Subcutaneous abdominal adipose tissue (tissue), 5 donors: ENCODE data around the gene SLAIN1.

Source experiments
- H3K27ac ChIP-seq: one replicate; pipeline ENCODE4 v1.7.0; 2013; ENCODE audit warnings: low read depth, mild to moderate bottlenecking, inconsistent platforms, low read length, moderate library complexity
- H3K27me3 ChIP-seq, 5 donors: one replicate each; pipeline ENCODE4 v1.7.0; 2013; ENCODE audit warnings: low read length in 5 of 5, inconsistent platforms in 1 of 5; ENCODE audit not compliant: control insufficient read depth in 5 of 5, insufficient read depth in 4 of 5
- H3K36me3 ChIP-seq, 5 donors: one replicate each; pipeline ENCODE4 v1.7.0; 2013; ENCODE audit warnings: low read length in 5 of 5; ENCODE audit not compliant: control insufficient read depth in 5 of 5, insufficient read depth in 5 of 5
- H3K4me1 ChIP-seq, 5 donors: one replicate each; pipeline ENCODE4 v1.7.0; 2013; ENCODE audit warnings: low read length in 5 of 5, mild to moderate bottlenecking in 3 of 5, moderate library complexity in 1 of 5; ENCODE audit not compliant: control insufficient read depth in 5 of 5, insufficient read depth in 5 of 5
- H3K4me3 ChIP-seq, 5 donors: one replicate each; pipeline ENCODE4 v1.7.0; 2013; ENCODE audit warnings: low read length in 5 of 5, low read depth in 1 of 5
- H3K9ac ChIP-seq, 5 donors: one replicate each; pipeline ENCODE4 v1.7.0; 2013; ENCODE audit warnings: low read length in 5 of 5, mild to moderate bottlenecking in 4 of 5, moderate library complexity in 3 of 5
- H3K9me3 ChIP-seq, 5 donors: one replicate each; pipeline ENCODE4 v1.7.0; 2013; ENCODE audit warnings: low read length in 5 of 5; ENCODE audit not compliant: control insufficient read depth in 5 of 5
- donor health status: healthy.
- donor health status: healthy.
- donor health status: healthy.
- donor health status: healthy.
- donor health status: healthy.

Gene SLAIN1

DNA sequence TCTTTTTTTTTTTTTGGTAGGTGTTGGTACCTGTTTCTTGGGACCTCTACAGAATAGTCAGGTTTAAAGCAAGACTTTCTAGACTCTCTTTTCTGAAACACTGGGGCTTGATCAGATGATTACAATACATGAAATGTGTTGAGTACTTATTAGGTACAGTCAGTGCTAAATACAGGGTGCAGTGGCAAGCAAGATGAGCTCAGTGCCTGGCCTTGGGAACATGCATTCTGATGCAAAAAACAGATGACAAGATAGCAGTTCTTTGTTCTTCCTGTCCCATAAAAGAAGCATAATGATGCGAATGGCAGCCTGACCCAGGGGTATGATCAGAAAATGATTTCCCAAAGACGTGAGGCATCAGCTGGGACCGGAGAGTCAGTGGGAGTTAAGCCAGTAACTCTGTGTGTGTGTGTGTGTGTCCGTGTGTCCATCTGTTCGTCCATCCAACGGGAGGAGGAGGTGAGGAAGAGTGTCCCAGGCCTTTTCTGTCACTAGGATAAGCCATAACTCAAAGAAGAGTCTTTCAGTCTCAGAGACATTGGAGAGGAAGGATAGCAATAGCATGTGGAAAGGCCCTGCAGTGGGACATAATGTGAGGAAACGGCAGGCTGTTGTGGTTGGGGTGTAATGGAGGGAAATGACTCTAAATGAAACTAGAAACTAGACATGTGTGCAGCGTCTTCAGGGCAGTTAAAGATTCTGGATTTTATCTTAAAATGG lies 32.2 kb downstream of the SLAIN1 start:
- no peak overlapping the region for H3K9ac ChIP-seq

GRCh38 chr13:77730572-77730971 lies 33.1 kb downstream of the SLAIN1 start:
- Histone ChIP-seq H3K4me1 (no peaks in the 10 kb centered on the region), H3K36me3 (no peaks in the 10 kb centered on the region), H3K9ac (no peak overlapping the region), H3K27me3 (no peaks in the 10 kb centered on the region), H3K9me3 (no peaks in the 10 kb centered on the region), H3K27ac (no peak overlapping the region), H3K4me3 (no peak overlapping the region)

More for the DNA sequence above, 32.2 kb downstream of the SLAIN1 start:
- Histone ChIP-seq H3K36me3 (no peaks in the 10 kb centered on the region), H3K4me3 (no peak overlapping the region), H3K27ac (no peak overlapping the region), H3K27me3 (no peaks in the 10 kb centered on the region), H3K9me3 (no peaks in the 10 kb centered on the region), H3K4me1 (no peaks in the 10 kb centered on the region)

- no peaks in the 10 kb centered on the region for H3K9me3 ChIP-seq
- no peak overlapping the region for H3K4me3 ChIP-seq
- H3K4me1 ChIP-seq: no peaks in the 10 kb centered on the region
- H3K36me3 ChIP-seq: no peaks in the 10 kb centered on the region
- no peak overlapping the region for H3K9ac ChIP-seq
- no peak overlapping the region for H3K27ac ChIP-seq
- no peaks in the 10 kb centered on the region for H3K27me3 ChIP-seq
Measured at GRCh38 chr13:77732287-77732686, 34.8 kb downstream of the SLAIN1 start.

- Histone ChIP-seq H3K9ac (no peak overlapping the region), H3K27ac (no peak overlapping the region), H3K4me3 (no peak overlapping the region), H3K9me3 (no peaks in the 10 kb centered on the region), H3K27me3 (no peaks in the 10 kb centered on the region), H3K36me3 (no peaks in the 10 kb centered on the region), H3K4me1 (no peaks in the 10 kb centered on the region)
Measured at GRCh38 chr13:77733674-77734073, 36.2 kb downstream of the SLAIN1 start.

- Histone ChIP-seq H3K36me3 (no peaks in the 10 kb centered on the region), H3K9me3 (peaks cover 0 to 3% (median 0%) of the 10 kb centered on the region in 5 donors), H3K4me3 (no peak overlapping the region), H3K9ac (no peak overlapping the region), H3K4me1 (no peaks in the 10 kb centered on the region), H3K27ac (no peak overlapping the region), H3K27me3 (no peaks in the 10 kb centered on the region)
Measured at GRCh38 chr13:77737583-77738200, 40.2 kb downstream of the SLAIN1 start.

GRCh38 chr13:77740097-77740735 lies 42.7 kb downstream of the SLAIN1 start:
- peaks cover 0 to 3% (median 0%) of the 10 kb centered on the region in 5 donors for H3K9me3 ChIP-seq

DNA sequence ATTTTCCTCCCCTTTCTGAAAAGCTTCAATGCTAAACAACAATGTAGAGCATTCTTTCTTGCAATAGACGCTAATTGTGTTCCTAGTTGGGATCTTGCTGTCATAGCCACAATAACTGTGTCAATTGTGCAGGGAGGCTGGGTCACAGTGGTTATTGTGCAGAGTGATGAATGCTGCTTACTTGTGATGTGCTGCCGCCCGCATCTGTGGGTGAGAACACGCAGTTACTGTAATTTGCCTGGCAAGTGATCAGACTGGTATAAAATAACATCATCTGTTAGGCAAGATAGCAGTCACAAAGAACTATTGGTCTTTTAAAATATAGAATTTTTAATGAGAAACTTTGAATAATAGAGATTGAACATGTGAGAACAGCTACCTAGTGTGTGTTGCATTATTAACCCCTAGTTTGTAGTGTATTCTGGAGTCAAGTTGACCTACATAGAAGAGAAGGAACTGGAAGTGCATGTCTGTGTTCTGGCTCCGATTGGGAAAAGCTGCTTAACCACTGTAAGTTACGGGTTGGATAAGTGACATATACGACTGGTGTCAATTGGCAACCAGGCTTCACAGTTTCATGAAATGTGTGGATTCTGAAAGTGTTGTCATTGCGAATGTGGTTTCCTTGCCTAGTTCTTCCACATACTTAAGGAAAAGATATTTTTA lies 43.6 kb downstream of the SLAIN1 start:
- H3K4me3 ChIP-seq: no peak overlapping the region
- H3K9ac ChIP-seq: no peak overlapping the region
- H3K36me3 ChIP-seq: peaks cover 0 to 8% (median 0%) of the 10 kb centered on the region in 5 donors
- no peak overlapping the region for H3K27ac ChIP-seq
- H3K4me1 ChIP-seq: no peaks in the 10 kb centered on the region
- H3K27me3 ChIP-seq: no peaks in the 10 kb centered on the region
- H3K9me3 ChIP-seq: peaks cover 0 to 3% (median 0%) of the 10 kb centered on the region in 5 donors

More at GRCh38 chr13:77740097-77740735, 42.7 kb downstream of the SLAIN1 start:
- Histone ChIP-seq H3K27ac (no peak overlapping the region), H3K9ac (no peak overlapping the region), H3K4me1 (no peaks in the 10 kb centered on the region), H3K4me3 (no peak overlapping the region), H3K36me3 (peaks cover 0 to 8% (median 0%) of the 10 kb centered on the region in 5 donors), H3K27me3 (no peaks in the 10 kb centered on the region)

- H3K27me3 ChIP-seq: no peaks in the 10 kb centered on the region
- H3K9ac ChIP-seq: no peak overlapping the region
- no peak overlapping the region for H3K27ac ChIP-seq
- H3K36me3 ChIP-seq: peaks cover 0 to 8% (median 0%) of the 10 kb centered on the region in 5 donors
- H3K9me3 ChIP-seq: peaks cover 0 to 3% (median 0%) of the 10 kb centered on the region in 5 donors
- no peak overlapping the region for H3K4me3 ChIP-seq
- no peaks in the 10 kb centered on the region for H3K4me1 ChIP-seq
Measured at GRCh38 chr13:77741597-77741972, 44.1 kb downstream of the SLAIN1 start.

DNA sequence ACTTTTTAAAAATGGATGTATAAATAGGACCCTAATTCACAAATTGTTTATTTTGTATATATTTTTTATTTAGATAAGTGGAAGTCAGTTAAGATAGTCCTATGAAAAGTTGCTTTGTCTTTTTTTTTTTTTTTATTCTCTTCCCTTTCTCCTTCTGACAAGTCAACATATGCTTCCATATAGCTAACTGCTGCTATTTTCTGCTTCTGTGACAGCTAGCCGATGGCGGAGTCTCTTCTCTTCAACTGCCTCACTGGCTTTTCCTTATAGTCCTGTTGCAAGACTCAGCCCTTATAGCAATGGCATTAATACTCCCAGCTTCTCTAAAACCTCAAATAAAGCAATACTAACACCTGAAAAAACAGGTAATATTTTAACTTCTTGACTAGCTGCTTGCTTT lies 45.3 kb downstream of the SLAIN1 start:
- H3K4me3 ChIP-seq: no peak overlapping the region
- no peak overlapping the region for H3K27ac ChIP-seq
- H3K9ac ChIP-seq: no peak overlapping the region
- H3K4me1 ChIP-seq: no peaks in the 10 kb centered on the region
- H3K36me3 ChIP-seq: peaks cover 0 to 8% (median 0%) of the 10 kb centered on the region in 5 donors
- H3K9me3 ChIP-seq: peaks cover 0 to 3% (median 0%) of the 10 kb centered on the region in 5 donors
- H3K27me3 ChIP-seq: no peaks in the 10 kb centered on the region

GRCh38 chr13:77745784-77746183 lies 48.3 kb downstream of the SLAIN1 start:
- Histone ChIP-seq H3K27me3 (no peaks in the 10 kb centered on the region), H3K9ac (no peak overlapping the region), H3K9me3 (no peaks in the 10 kb centered on the region), H3K4me1 (no peaks in the 10 kb centered on the region), H3K27ac (no peak overlapping the region), H3K36me3 (peaks cover 0 to 8% (median 0%) of the 10 kb centered on the region in 5 donors), H3K4me3 (no peak overlapping the region)
